SK-N-SH treated with all-trans-retinoic acid at 6 μM for 48 hours (cell line): Measurements from ENCODE around the gene CA5B.

Source experiments
- ISL1 ChIP-seq: fragments of 250-450 bp; sonication (Bioruptor Pico); IDR thresholded peaks from 2 replicates; pipeline ENCODE4 v2.1.2; 2022; ENCODE audit warnings: mild to moderate bottlenecking, moderate library complexity
- ZNF70 ChIP-seq: fragments of 450-650 bp; formaldehyde crosslinking; IDR thresholded peaks from 2 replicates; pipeline ENCODE4 v1.5.0; 2020; ENCODE audit warnings: mild to moderate bottlenecking, moderate library complexity

GRCh38 chrX:15822922-15823321 lies 84.9 kb downstream of the CA5B start:
- TF ChIP-seq ISL1 (CRISPR knock-in tag) (no peak), ZNF70 (CRISPR knock-in tag) (no peak)
